WTC11 (cell line): ENCODE measurements around the gene UQCRC2. TPM values are rescaled to one million over a fixed set of nuclear protein-coding genes. Genes with fewer than 3 reads are reported as not detected.

ENCODE experiments used
- ATAC-seq: fragments of 200-7000 bp; cut with Tn5 transposase; 2 replicates; pipeline ENCODE4 v1.10.0; 2021; ENCODE audit warnings: mild to moderate bottlenecking, moderate library complexity
- CTCF ChIA-PET: fragments of 300-600 bp; sonication (Branson Sonifier 250); formaldehyde crosslinking; loops from one replicate; lab custom pipeline; 2021; ENCODE audit warnings: antibody characterized with exemption; lab: Charles Lee
- POLR2A ChIA-PET: fragments of 350-600 bp; sonication (Branson Sonifier 250); formaldehyde crosslinking; loops from one replicate; lab custom pipeline; 2021; ENCODE audit warnings: antibody characterized with exemption; lab: Charles Lee
- DNase-seq: peaks from one replicate; pipeline ENCODE4 v3.0.0; 2021; ENCODE audit warnings: low spot score
- H3K27ac Mint-ChIP-seq: 2 replicates; pipeline ENCODE4 v1.8.0; 2021; ENCODE audit warnings: mixed read lengths
- H3K27me3 Mint-ChIP-seq: 2 replicates; pipeline ENCODE4 v1.8.0; 2021; ENCODE audit warnings: low read depth, mild to moderate bottlenecking, moderate library complexity, mixed read lengths
- H3K36me3 Mint-ChIP-seq: 2 replicates; pipeline ENCODE4 v1.8.0; 2021; ENCODE audit warnings: mixed read lengths
- H3K4me1 Mint-ChIP-seq: 2 replicates; pipeline ENCODE4 v1.8.0; 2022; ENCODE audit warnings: mixed read lengths
- H3K4me3 Mint-ChIP-seq: 2 replicates; pipeline ENCODE4 v1.8.0; 2021; ENCODE audit warnings: mild to moderate bottlenecking, moderate library complexity, mixed read lengths
- H3K9me3 Mint-ChIP-seq: 2 replicates; pipeline ENCODE4 v1.8.0; 2021; ENCODE audit warnings: mixed read lengths
- EMX1 ChIP-seq: fragments of 250-450 bp; sonication (Bioruptor Pico); IDR thresholded peaks from 2 replicates; pipeline ENCODE4 v1.8.0; 2021; ENCODE audit warnings: mild to moderate bottlenecking
- GRHL2 ChIP-seq: fragments of 250-450 bp; sonication (Bioruptor Pico); IDR thresholded peaks from 2 replicates; pipeline ENCODE4 v1.8.0; 2022; ENCODE audit warnings: mild to moderate bottlenecking, moderate library complexity; ENCODE audit not compliant: insufficient replicate concordance, severe bottlenecking
- JAZF1 ChIP-seq: fragments of 250-450 bp; sonication (Bioruptor Pico); IDR thresholded peaks from 2 replicates; pipeline ENCODE4 v1.9.0; 2021; ENCODE audit warnings: moderate library complexity, mild to moderate bottlenecking, inconsistent platforms
- JUN ChIP-seq: sonication (generic); formaldehyde crosslinking; IDR thresholded peaks from 2 replicates; pipeline ENCODE4 v1.8.0; 2023; ENCODE audit warnings: mild to moderate bottlenecking, missing genetic modification reagents
- NR3C1 ChIP-seq: sonication (generic); formaldehyde crosslinking; conservative IDR thresholded peaks from 2 replicates; pipeline ENCODE4 v1.8.1; 2023; ENCODE audit warnings: low read depth, mild to moderate bottlenecking, missing genetic modification reagents
- ZNF121 ChIP-seq: sonication (generic); formaldehyde crosslinking; IDR thresholded peaks from 2 replicates; pipeline ENCODE4 v1.8.0; 2023; ENCODE audit warnings: missing genetic modification reagents
- ZNF232 ChIP-seq: sonication (generic); formaldehyde crosslinking; IDR thresholded peaks from 2 replicates; pipeline ENCODE4 v1.8.0; 2022; ENCODE audit warnings: mild to moderate bottlenecking, missing genetic modification reagents
- total RNA-seq: library from RNA; stranded (reverse); gene quantifications from 3 replicates; pipeline ENCODE4 v1.2.3, GENCODE V29; 2021
- TF ChIP-seq, protein P1 (sequence below): sonication (generic); formaldehyde crosslinking; IDR thresholded peaks from 2 replicates; pipeline ENCODE4 v1.8.0; 2022; ENCODE audit warnings: mild to moderate bottlenecking, missing genetic modification reagents
- TF ChIP-seq, protein P2 (sequence below): sonication (generic); formaldehyde crosslinking; IDR thresholded peaks from 2 replicates; pipeline ENCODE4 v1.8.1; 2023; ENCODE audit warnings: mild to moderate bottlenecking, missing genetic modification reagents
- TF ChIP-seq, protein P3 (sequence below): sonication (generic); formaldehyde crosslinking; IDR thresholded peaks from 2 replicates; pipeline ENCODE4 v1.8.1; 2023; ENCODE audit warnings: mild to moderate bottlenecking, missing genetic modification reagents, moderate library complexity
- TF ChIP-seq, protein P4 (sequence below): sonication (generic); formaldehyde crosslinking; IDR thresholded peaks from 2 replicates; pipeline ENCODE4 v1.8.0; 2022; ENCODE audit warnings: mild to moderate bottlenecking, missing genetic modification reagents
- TF ChIP-seq, protein P5 (sequence below): sonication (generic); formaldehyde crosslinking; IDR thresholded peaks from 2 replicates; pipeline ENCODE4 v1.8.1; 2023; ENCODE audit warnings: mild to moderate bottlenecking, missing genetic modification reagents

Gene UQCRC2
- total RNA-seq, 1 experiment from 2014 or later: 197 TPM

DNA sequence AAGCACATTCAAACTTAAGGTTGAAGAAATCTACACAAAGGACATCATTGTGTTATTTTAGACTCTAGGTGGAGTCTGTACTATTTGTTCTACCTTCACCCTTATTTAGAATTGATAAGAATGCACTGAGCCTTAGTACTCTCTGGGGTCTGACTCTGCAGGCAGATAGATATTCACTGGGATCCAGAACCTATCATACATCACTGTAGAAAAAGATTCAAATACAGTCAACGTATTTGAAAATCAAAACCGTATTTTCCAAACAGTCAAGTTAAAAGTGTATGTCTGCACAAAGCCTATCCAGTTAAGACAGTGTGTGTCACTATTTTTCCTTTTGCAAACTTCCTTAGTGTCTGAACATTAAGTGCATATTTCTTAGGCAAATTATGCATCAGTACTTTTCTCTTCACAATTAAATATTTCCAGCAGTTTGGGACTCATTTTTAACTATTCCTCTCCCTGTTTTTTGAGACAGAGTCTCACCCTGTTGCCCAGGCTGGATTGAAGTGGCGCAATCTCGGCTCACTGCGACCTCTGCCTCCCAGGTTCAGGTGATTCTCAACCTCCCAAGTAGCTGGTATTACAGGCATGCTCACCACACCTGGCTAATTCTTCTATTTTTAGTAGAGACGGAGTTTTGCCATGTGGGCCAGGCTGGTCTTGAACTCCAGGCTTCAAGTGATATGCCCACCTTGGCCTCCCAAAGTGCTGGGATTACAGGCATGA is 77.1 kb downstream of the UQCRC2 start:
- POLR2A ChIA-PET: interaction anchor here (0.6 kb wide), 1 partner anchor 20 kb away, joined by 8 read pairs; no protein-coding TSS in a partner anchor
- H3K4me1 Mint-ChIP-seq: peaks cover 8% of the 10 kb centered on the region
- H3K27ac Mint-ChIP-seq: 0 out of 2 replicates have a peak overlapping the region, but pooled peaks have one; percentile 2
- no peak for TF ChIP-seq EMX1 (CRISPR knock-in tag)
- TF ChIP-seq, protein P1, sequence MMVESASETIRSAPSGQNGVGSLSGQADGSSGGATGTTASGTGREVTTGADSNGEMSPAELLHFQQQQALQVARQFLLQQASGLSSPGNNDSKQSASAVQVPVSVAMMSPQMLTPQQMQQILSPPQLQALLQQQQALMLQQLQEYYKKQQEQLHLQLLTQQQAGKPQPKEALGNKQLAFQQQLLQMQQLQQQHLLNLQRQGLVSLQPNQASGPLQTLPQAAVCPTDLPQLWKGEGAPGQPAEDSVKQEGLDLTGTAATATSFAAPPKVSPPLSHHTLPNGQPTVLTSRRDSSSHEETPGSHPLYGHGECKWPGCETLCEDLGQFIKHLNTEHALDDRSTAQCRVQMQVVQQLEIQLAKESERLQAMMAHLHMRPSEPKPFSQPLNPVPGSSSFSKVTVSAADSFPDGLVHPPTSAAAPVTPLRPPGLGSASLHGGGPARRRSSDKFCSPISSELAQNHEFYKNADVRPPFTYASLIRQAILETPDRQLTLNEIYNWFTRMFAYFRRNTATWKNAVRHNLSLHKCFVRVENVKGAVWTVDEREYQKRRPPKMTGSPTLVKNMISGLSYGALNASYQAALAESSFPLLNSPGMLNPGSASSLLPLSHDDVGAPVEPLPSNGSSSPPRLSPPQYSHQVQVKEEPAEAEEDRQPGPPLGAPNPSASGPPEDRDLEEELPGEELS (CRISPR knock-in tag): no peak
- TF ChIP-seq JUN (CRISPR knock-in tag): no peak
- TF ChIP-seq ZNF232: no peak
- no peak for TF ChIP-seq GRHL2 (CRISPR knock-in tag)
- no peak for DNase-seq
- no peaks in the 10 kb centered on the region for H3K27me3 Mint-ChIP-seq
- peaks cover 8% of the 10 kb centered on the region for H3K9me3 Mint-ChIP-seq
- CTCF ChIA-PET: interaction anchor here (0.9 to 1.4 kb wide), 4 partner anchors 22 to 47 kb away, joined by 3 to 7 read pairs (median 4); partner anchors contain the start of gene MOSMO
- peaks cover 4% of the 10 kb centered on the region; the same call in 1 of the 2 replicates for H3K36me3 Mint-ChIP-seq
- H3K4me3 Mint-ChIP-seq: no peak overlapping the region
- no peak for ATAC-seq

DNA sequence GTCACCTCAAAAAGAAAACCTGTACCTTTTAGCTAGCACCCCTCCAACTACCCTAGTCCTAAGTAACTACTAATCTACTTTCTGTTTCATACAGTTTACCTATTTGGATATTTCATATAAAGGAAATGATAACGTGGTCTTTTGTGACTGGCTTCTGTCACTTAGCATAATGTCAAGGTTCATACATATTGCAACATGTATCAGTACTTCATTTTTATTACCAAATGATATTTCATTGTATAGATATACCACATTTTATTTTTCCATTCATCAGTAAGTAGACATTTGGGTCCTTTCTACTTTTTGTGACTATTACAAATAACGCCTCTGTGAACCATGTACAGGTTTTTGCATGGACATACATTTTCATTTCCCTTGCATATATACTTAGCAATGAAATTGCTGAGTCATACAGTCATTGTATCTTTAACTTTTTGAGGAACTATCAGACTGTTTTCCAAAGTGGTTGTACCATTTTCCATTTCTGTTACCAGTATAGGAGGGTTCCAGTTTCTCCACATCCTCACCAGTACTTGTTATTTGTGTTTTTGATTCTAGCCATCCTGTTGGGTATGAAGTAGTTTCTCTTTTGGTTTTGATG is 78.4 kb downstream of the UQCRC2 start:
- ATAC-seq: no peak
- POLR2A ChIA-PET: no interaction called here
- TF ChIP-seq NR3C1 (CRISPR knock-in tag) (no peak), EMX1 (CRISPR knock-in tag) (no peak), JAZF1 (CRISPR knock-in tag) (no peak), ZNF121 (CRISPR knock-in tag) (no peak)
- TF ChIP-seq, protein P2, sequence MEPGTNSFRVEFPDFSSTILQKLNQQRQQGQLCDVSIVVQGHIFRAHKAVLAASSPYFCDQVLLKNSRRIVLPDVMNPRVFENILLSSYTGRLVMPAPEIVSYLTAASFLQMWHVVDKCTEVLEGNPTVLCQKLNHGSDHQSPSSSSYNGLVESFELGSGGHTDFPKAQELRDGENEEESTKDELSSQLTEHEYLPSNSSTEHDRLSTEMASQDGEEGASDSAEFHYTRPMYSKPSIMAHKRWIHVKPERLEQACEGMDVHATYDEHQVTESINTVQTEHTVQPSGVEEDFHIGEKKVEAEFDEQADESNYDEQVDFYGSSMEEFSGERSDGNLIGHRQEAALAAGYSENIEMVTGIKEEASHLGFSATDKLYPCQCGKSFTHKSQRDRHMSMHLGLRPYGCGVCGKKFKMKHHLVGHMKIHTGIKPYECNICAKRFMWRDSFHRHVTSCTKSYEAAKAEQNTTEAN (CRISPR knock-in tag): no peak
- TF ChIP-seq, protein P3, sequence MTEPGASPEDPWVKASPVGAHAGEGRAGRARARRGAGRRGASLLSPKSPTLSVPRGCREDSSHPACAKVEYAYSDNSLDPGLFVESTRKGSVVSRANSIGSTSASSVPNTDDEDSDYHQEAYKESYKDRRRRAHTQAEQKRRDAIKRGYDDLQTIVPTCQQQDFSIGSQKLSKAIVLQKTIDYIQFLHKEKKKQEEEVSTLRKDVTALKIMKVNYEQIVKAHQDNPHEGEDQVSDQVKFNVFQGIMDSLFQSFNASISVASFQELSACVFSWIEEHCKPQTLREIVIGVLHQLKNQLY (CRISPR knock-in tag): no peak
- TF ChIP-seq, protein P4, sequence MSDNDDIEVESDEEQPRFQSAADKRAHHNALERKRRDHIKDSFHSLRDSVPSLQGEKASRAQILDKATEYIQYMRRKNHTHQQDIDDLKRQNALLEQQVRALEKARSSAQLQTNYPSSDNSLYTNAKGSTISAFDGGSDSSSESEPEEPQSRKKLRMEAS (CRISPR knock-in tag): no peak
- TF ChIP-seq, protein P5, sequence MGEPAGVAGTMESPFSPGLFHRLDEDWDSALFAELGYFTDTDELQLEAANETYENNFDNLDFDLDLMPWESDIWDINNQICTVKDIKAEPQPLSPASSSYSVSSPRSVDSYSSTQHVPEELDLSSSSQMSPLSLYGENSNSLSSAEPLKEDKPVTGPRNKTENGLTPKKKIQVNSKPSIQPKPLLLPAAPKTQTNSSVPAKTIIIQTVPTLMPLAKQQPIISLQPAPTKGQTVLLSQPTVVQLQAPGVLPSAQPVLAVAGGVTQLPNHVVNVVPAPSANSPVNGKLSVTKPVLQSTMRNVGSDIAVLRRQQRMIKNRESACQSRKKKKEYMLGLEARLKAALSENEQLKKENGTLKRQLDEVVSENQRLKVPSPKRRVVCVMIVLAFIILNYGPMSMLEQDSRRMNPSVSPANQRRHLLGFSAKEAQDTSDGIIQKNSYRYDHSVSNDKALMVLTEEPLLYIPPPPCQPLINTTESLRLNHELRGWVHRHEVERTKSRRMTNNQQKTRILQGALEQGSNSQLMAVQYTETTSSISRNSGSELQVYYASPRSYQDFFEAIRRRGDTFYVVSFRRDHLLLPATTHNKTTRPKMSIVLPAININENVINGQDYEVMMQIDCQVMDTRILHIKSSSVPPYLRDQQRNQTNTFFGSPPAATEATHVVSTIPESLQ (CRISPR knock-in tag): no peak
- TF ChIP-seq, all 79 proteins: peak for 0
- H3K4me1 Mint-ChIP-seq: peaks cover 13% of the 10 kb centered on the region
- H3K27ac Mint-ChIP-seq: peak overlapping the region; percentile 32; the same call in 1 of the 2 replicates
- peaks cover 4% of the 10 kb centered on the region; the same call in 1 of the 2 replicates for H3K36me3 Mint-ChIP-seq
- H3K4me3 Mint-ChIP-seq: no peak overlapping the region
- CTCF ChIA-PET: interaction anchor here (1.4 kb wide), 1 partner anchor 24 kb away, joined by 3 read pairs; the partner anchor contains the start of gene MOSMO
- no peaks in the 10 kb centered on the region for H3K27me3 Mint-ChIP-seq
- no peak for DNase-seq
- peaks cover 8% of the 10 kb centered on the region for H3K9me3 Mint-ChIP-seq

Other genes starting within 250 kb of the UQCRC2 start
- 56.8 to 64.3 TPM (median 58.5 TPM) in 3 replicates for gene NPIPB4, start 95.6 kb upstream of the UQCRC2 start, total RNA-seq
- gene PDZD9, start 47.8 kb downstream of the UQCRC2 start, total RNA-seq: not detected in 3 replicates
- 10.7 to 11.6 TPM (median 10.7 TPM) in 3 replicates for gene MOSMO, start 54.8 kb downstream of the UQCRC2 start, total RNA-seq
- gene VWA3A, start 139.2 kb downstream of the UQCRC2 start, total RNA-seq: 0.11 TPM in 1 of 3 replicates, not detected in the others
- 0.09 to 0.18 TPM (median 0.13 TPM) in 3 replicates for gene SDR42E2, start 209.1 kb downstream of the UQCRC2 start, total RNA-seq